ENCODE measurements around the gene PRR18. TPM values are rescaled to one million over a fixed set of nuclear protein-coding genes. Genes with fewer than 3 reads are reported as not detected.

PRR18 gene
- total RNA-seq, 1 donor, result not detected

Other genes starting within 250 kb of the PRR18 start
- not detected in 2 replicates for gene TBXT, start 140.5 kb downstream of the PRR18 start, total RNA-seq
- gene SFT2D1, start 34.2 kb upstream of the PRR18 start, total RNA-seq, result 22.1 and 25.7 TPM in 2 replicates
- 23.5 and 29.5 TPM in 2 replicates for gene MPC1, start 74.5 kb upstream of the PRR18 start, total RNA-seq

Measured in osteoblast (primary cell).